Neural cell (in vitro differentiated cells): ENCODE results near the gene ELP4. TPM values are rescaled to one million over a fixed set of nuclear protein-coding genes. Genes with fewer than 3 reads are reported as not detected.

Experiments
- H2AFZ ChIP-seq: fragments of 200-600, 300-800 bp; sonication (generic), shearing (Covaris generic); 2 replicates; pipeline ENCODE4 v1.6.0; 2014; ENCODE audit warnings: low read depth, mild to moderate bottlenecking, antibody characterized with exemption, low read length, moderate library complexity
- H3F3A ChIP-seq: fragments of 200-600 bp; shearing (Covaris generic); 2 replicates; pipeline ENCODE4 v1.6.1; 2016; ENCODE audit warnings: mild to moderate bottlenecking, moderate library complexity, mixed read lengths, antibody characterized with exemption, low read length; ENCODE audit not compliant: insufficient read depth, poor library complexity, severe bottlenecking
- H3K27ac ChIP-seq: fragments of 200-600, 300-800 bp; sonication (generic), shearing (Covaris generic); 2 replicates; pipeline ENCODE4 v1.5.1; 2014; ENCODE audit warnings: mild to moderate bottlenecking, low read length, moderate library complexity
- H3K27me3 ChIP-seq: fragments of 300-800, 200-600 bp; sonication (generic), shearing (Covaris generic); 2 replicates; pipeline ENCODE4 v1.6.0; 2014; ENCODE audit warnings: mild to moderate bottlenecking, low read depth, low read length, moderate library complexity; ENCODE audit not compliant: insufficient read depth
- H3K36me3 ChIP-seq: fragments of 300-800, 200-600 bp; sonication (generic), shearing (Covaris generic); 2 replicates; pipeline ENCODE4 v1.5.1; 2014; ENCODE audit warnings: mild to moderate bottlenecking, antibody characterized with exemption, low read length, moderate library complexity; ENCODE audit not compliant: insufficient read depth
- H3K4me2 ChIP-seq: fragments of 300-800, 200-600 bp; sonication (generic), shearing (Covaris generic); 2 replicates; pipeline ENCODE4 v1.6.0; 2014; ENCODE audit warnings: mild to moderate bottlenecking, low read length
- H3K4me3 ChIP-seq: fragments of 300-800, 200-600 bp; sonication (generic), shearing (Covaris generic); 2 replicates; pipeline ENCODE4 v1.5.1; 2014; ENCODE audit warnings: mild to moderate bottlenecking, low read length, moderate library complexity
- H3K79me2 ChIP-seq: fragments of 200-600 bp; shearing (Covaris generic); replicated peaks from 2 replicates; pipeline ENCODE4 v1.6.0; 2014; ENCODE audit warnings: mild to moderate bottlenecking, low read length, moderate library complexity; ENCODE audit not compliant: insufficient read depth
- H3K9ac ChIP-seq: fragments of 300-800, 200-600 bp; sonication (generic), shearing (Covaris generic); 2 replicates; pipeline ENCODE4 v1.6.1; 2016; ENCODE audit warnings: mild to moderate bottlenecking, low read length, mixed read lengths
- H3K9me2 ChIP-seq: fragments of 200-600 bp; shearing (Covaris generic); 2 replicates; pipeline ENCODE4 v1.6.1; 2016; ENCODE audit warnings: mild to moderate bottlenecking, low read length, mixed read lengths; ENCODE audit not compliant: insufficient read depth
- H3K9me3 ChIP-seq: fragments of 200-600, 300-800 bp; sonication (generic), shearing (Covaris generic); 2 replicates; pipeline ENCODE4 v1.6.1; 2016; ENCODE audit warnings: mild to moderate bottlenecking, mixed run types, low read length, moderate library complexity, mixed read lengths
- H4K20me1 ChIP-seq: fragments of 200-600 bp; shearing (Covaris generic); 2 replicates; pipeline ENCODE4 v1.6.1; 2016; ENCODE audit warnings: mild to moderate bottlenecking, mixed run types; ENCODE audit not compliant: insufficient read depth
- CTCF ChIP-seq: fragments of 450-650 bp; IDR thresholded peaks from 2 replicates; pipeline ENCODE4 v1.5.1; 2014; ENCODE audit warnings: antibody characterized with exemption, mild to moderate bottlenecking, moderate library complexity; ENCODE audit not compliant: poor library complexity, severe bottlenecking
- EP300 ChIP-seq: fragments of 450-650 bp; conservative IDR thresholded peaks from 2 replicates; pipeline ENCODE4 v1.6.1; 2014; ENCODE audit warnings: antibody characterized with exemption, mild to moderate bottlenecking, moderate library complexity; ENCODE audit not compliant: poor library complexity, severe bottlenecking
- EZH2 ChIP-seq: fragments of 200-600, 300-800 bp; shearing (Covaris generic), sonication (generic); IDR thresholded peaks from 2 replicates; pipeline ENCODE4 v1.6.1; 2014; ENCODE audit warnings: antibody characterized with exemption, low read length, borderline replicate concordance, mild to moderate bottlenecking; ENCODE audit not compliant: insufficient read depth, poor library complexity, severe bottlenecking
- MXI1 ChIP-seq: fragments of 450-650 bp; conservative IDR thresholded peaks from 2 replicates; pipeline ENCODE4 v1.6.1; 2014; ENCODE audit warnings: antibody characterized with exemption, mild to moderate bottlenecking; ENCODE audit not compliant: poor library complexity, severe bottlenecking
- POLR2AphosphoS5 ChIP-seq: IDR thresholded peaks from 2 replicates; pipeline ENCODE4 v1.6.1; 2012
- RAD21 ChIP-seq: fragments of 450-650 bp; conservative IDR thresholded peaks from 2 replicates; pipeline ENCODE4 v1.6.1; 2014; ENCODE audit warnings: antibody characterized with exemption, mild to moderate bottlenecking, moderate library complexity
- SMC3 ChIP-seq: fragments of 450-650 bp; conservative IDR thresholded peaks from 2 replicates; pipeline ENCODE4 v1.6.1; 2014; ENCODE audit warnings: antibody characterized with exemption, mild to moderate bottlenecking, moderate library complexity; ENCODE audit not compliant: poor library complexity
- TAF1 ChIP-seq: IDR thresholded peaks from 2 replicates; pipeline ENCODE4 v1.6.1; 2012; ENCODE audit warnings: low read depth
- polyA plus RNA-seq: library from polyadenylated mRNA; depleted of rRNA; stranded (reverse); fragments of >200 nt; gene quantifications from 2 replicates; pipeline ENCODE4 v1.2.3, GENCODE V29; 2014
- TF ChIP-seq, protein P1 (sequence below): IDR thresholded peaks from 2 replicates; pipeline ENCODE4 v1.6.1; 2012; ENCODE audit warnings: borderline replicate concordance

ELP4 gene
- polyA plus RNA-seq, 1 donor from 2014 or later, result 30.4 TPM

DNA sequence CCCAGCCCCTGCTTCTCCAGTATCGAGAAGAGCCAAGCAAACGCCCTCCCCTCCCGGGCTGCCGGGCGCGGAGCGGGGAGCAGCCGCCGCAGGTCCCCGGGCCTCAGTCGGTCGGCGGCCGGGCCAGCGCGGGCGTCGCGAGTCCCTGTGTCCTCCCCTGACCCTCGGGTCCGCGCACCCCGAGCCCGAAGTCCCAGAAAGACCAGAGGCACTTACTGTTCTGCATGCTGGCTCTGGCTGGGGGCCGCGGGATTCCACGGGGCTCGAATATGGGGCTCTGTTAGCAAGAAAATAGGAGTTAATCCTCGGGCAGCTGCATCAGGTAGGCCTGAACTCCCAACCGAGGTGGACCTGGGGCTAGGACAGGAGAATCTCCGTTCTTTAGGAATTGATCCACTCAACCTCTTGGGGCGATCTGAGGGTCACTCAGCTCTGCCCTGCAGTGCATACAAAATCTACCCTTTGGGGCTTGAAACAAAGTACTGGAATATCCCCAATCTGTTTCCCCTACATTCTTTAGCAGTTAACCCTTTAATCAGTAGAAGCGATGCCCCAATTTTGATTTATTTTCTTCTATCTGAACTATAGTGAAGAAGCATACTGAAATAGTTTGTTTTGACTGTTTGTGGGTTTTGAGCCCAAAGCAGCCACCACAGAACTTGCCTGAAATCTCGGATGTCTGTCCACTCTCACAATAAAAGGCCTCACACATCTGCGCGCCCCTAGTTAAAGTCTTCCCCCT is 296.8 kb downstream of the ELP4 start:
- Histone ChIP-seq H4K20me1 (no peaks in the 10 kb centered on the region), H3K4me2 (peak overlapping the region; percentile 68), H3K9me2 (no peaks in the 10 kb centered on the region), H3K36me3 (no peaks in the 10 kb centered on the region), H3K27me3 (peaks cover 42% of the 10 kb centered on the region), H3F3A (peaks cover 18% of the 10 kb centered on the region), H3K4me3 (peak overlapping the region; percentile 97), H3K27ac (no peak overlapping the region), H3K9ac (peak overlapping the region; percentile 77), H3K9me3 (no peaks in the 10 kb centered on the region), H3K79me2 (peaks cover 80% of the 10 kb centered on the region), H2AFZ (no peak overlapping the region)
- no peak for TF ChIP-seq POLR2AphosphoS5
- TF ChIP-seq, protein P1, sequence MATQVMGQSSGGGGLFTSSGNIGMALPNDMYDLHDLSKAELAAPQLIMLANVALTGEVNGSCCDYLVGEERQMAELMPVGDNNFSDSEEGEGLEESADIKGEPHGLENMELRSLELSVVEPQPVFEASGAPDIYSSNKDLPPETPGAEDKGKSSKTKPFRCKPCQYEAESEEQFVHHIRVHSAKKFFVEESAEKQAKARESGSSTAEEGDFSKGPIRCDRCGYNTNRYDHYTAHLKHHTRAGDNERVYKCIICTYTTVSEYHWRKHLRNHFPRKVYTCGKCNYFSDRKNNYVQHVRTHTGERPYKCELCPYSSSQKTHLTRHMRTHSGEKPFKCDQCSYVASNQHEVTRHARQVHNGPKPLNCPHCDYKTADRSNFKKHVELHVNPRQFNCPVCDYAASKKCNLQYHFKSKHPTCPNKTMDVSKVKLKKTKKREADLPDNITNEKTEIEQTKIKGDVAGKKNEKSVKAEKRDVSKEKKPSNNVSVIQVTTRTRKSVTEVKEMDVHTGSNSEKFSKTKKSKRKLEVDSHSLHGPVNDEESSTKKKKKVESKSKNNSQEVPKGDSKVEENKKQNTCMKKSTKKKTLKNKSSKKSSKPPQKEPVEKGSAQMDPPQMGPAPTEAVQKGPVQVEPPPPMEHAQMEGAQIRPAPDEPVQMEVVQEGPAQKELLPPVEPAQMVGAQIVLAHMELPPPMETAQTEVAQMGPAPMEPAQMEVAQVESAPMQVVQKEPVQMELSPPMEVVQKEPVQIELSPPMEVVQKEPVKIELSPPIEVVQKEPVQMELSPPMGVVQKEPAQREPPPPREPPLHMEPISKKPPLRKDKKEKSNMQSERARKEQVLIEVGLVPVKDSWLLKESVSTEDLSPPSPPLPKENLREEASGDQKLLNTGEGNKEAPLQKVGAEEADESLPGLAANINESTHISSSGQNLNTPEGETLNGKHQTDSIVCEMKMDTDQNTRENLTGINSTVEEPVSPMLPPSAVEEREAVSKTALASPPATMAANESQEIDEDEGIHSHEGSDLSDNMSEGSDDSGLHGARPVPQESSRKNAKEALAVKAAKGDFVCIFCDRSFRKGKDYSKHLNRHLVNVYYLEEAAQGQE, result no peak
- no peak for TF ChIP-seq MXI1
- no peak for TF ChIP-seq CTCF

DNA sequence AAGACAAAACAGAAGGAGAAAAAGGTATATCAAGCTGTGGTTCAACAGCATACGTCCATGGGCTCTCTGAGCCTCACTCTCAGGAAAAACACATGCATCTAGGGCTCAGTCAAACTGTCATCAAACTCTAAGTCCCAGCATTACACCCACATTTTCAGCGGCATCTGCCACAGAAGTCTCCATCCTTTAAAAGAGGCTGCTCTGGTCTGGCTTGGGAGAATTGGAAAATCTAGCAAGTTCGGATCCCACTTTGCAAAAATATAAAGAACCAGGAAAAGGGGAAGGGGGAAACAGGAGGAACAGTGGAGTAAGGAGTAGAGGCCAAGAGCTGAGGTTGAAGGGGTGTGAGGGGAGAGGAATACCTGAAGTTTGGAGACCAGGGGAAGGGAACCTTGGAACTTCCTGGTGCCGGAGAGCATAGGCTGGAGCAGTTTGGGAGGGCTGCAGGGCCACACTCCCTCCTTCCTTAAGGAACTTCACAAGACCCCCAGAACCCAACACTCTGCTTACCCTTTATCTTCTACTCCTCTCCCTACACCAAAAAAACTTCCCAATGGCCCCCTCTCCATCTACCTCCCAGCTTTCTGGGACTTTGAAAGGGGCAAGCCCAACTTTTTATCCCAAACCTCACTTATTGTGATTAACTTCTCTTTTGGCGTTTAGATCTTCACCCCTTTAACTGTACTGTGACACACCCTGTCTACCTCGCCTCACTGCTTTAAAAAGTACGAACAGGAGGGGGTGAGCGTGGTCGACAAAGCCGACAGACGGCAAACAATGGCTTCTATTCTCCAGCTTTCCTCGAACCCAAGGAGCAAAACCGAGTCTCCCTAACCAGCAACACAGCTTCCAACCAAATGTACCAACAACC is 297.6 kb downstream of the ELP4 start:
- Histone ChIP-seq H3K27me3 (peaks cover 48% of the 10 kb centered on the region), H3K79me2 (peaks cover 72% of the 10 kb centered on the region), H2AFZ (no peak overlapping the region), H3F3A (peaks cover 18% of the 10 kb centered on the region), H4K20me1 (no peaks in the 10 kb centered on the region), H3K4me2 (peak overlapping the region; percentile 68), H3K9ac (peak overlapping the region; percentile 77), H3K36me3 (no peaks in the 10 kb centered on the region), H3K9me3 (no peaks in the 10 kb centered on the region), H3K9me2 (no peaks in the 10 kb centered on the region), H3K4me3 (peak overlapping the region; percentile 97), H3K27ac (no peak overlapping the region)
- no peak for TF ChIP-seq TAF1
- TF ChIP-seq EZH2, result no peak
- no peak for TF ChIP-seq MXI1
- TF ChIP-seq RAD21, result no peak
- TF ChIP-seq POLR2AphosphoS5, result no peak
- TF ChIP-seq EP300, result no peak
- TF ChIP-seq, protein P1, result no peak
- TF ChIP-seq SMC3, result no peak
- no peak for TF ChIP-seq CTCF
